HS-5 (cell line): ENCODE results near the gene ZDHHC4.

Source experiments
- DNase-seq: peaks from one replicate; pipeline ENCODE4 v3.0.0-alpha.2; 2012; ENCODE audit warnings: low read depth

Gene ZDHHC4

GRCh38 chr7:6577369-6578113 lies at the start of gene ZDHHC4:
TSS of gene ZDHHC4 (plus strand) at chr7:6577454. CDS start at chr7:6580562, 3,108 bp downstream.
- DNase-seq: peak; percentile 66

GRCh38 chr7:6528401-6529130 lies 48.7 kb upstream of the ZDHHC4 start:
- no peak for DNase-seq

GRCh38 chr7:6529643-6530042 lies 47.6 kb upstream of the ZDHHC4 start:
- no peak for DNase-seq

DNA sequence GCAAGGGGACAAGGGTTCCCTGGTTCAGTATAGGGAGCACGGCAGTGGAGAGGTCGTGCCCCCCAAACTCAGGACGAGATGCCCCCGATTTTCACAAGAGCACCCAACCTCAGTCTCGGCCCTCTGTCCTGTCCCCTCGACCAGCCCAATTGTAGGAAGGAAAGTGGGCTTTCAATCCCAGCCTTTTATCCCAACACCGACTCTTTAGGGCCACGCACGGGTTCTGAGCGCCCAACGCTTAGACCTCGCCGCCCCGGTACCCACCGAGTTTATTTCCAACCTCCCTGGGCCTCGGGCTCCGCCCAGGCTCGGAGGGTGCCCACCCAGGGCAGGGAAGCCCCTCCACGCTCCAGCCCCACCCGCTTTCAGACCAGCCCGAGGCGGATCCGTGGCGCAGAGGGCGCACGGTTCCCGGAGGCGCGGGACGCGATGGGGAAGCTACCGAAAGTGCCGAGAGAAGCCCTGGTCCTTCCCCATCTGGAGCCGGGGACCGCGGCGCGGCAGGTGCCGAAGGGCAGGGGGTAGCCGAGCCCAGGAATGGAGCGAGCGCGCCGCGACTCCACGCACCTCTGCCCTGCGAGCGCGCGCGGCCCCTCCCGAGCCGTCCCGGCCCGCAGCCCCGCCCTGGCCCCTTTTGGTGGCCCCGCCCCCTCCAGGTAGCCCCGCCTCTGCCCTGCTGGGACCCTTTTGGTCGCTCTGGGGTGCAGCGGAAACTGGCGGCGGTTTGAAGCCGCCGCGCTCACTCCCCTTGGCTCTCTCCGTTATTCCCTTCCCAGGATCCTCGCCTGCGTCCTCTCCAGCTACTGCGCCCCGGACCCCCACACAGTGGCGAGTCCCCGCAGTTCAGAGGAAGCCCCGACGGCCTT lies 46.4 kb upstream of the ZDHHC4 start:
- DNase-seq: no peak

DNA sequence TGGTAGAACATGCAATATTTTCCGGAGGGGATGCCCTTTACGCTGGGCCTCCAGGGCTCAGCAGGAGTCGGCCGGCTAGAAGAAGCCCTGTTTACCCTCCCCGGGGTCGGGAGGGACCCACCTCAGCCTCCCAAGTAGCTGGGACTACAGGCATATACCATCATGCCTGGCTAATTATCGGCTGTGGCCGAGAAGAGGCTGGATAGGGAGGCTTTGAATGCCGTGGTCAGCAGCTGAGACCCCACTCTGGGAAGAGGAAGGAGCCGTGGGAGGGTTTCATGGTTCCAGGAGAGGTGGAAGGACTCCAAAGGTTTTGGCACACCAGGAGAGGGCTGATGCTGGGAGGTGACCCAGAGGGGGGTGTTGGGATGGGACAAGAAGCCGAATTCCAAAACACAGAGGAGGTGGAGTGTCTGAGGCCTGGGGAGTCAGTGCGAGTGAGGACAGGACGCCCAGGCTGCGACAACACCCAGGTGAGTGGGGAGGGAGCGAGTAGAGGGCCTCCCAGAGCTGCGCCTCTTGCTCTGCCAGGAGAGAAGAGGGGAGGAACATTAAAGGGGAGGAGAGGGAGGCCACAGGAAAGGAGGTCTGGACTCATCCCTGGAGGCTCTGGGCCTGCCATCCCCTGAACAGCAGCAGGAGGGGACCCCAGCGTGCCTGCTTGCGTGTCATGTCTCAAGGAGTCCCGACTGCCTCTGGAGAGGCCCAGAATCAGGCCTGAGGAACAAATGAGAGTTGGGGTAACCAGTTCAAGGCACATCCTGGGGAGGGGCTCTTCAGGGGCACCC lies 45.6 kb upstream of the ZDHHC4 start:
- no peak for DNase-seq

GRCh38 chr7:6532516-6532915 lies 44.7 kb upstream of the ZDHHC4 start:
- DNase-seq: no peak

GRCh38 chr7:6533893-6534495 lies 43.3 kb upstream of the ZDHHC4 start:
- DNase-seq: no peak

DNA sequence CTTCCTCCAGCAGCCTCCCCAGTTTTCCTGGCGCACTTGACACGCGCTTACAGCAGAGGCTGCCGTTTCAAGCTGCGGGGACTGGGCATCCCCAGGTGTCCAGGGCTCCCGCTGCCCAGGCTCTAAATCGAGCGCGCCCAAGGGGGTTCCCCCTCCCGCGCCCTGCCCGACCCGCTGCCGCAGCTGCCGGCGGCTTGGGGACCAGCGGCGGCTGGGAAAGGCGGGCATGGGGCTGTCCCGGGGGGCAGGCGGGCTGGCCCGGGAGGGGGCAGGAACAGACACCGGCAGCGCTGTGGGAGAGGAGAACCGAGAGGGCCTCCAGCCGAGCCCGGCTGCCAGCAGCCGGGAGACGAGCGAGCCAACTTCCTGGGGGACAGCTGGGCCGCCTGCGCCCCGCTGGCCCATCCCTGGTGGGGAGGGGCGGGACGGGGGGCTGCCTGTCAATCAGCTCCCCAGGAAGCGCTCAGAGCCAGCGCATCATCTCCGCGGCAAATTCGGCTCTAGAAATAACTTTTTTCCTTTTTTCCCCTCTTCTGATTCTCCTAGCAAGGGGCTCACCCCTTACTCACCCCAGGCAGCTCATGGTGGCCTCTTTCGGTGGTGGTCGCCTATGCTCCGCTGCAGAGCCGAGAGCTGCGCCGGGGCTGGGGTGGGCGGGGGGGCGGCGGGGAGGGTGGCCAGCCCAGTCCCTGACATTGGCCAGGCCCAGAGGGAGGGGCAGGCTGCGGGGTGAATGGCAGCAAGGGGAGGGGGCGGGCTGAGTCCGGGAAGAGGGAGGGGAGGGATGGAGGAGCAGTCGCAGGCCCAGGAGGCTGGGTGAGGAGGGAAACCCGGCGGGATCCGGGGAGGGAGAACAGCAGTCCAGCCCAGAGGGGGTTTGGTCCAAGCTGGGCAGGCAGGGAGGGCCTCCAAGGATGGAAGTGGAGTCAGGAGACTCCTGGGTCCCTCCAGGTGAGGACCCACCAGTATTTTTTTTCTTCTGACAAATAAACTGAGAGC lies 40.7 kb upstream of the ZDHHC4 start:
- no peak for DNase-seq

GRCh38 chr7:6542368-6542767 lies 34.9 kb upstream of the ZDHHC4 start:
- no peak for DNase-seq

GRCh38 chr7:6545398-6546126 lies 31.7 kb upstream of the ZDHHC4 start:
- no peak for DNase-seq

DNA sequence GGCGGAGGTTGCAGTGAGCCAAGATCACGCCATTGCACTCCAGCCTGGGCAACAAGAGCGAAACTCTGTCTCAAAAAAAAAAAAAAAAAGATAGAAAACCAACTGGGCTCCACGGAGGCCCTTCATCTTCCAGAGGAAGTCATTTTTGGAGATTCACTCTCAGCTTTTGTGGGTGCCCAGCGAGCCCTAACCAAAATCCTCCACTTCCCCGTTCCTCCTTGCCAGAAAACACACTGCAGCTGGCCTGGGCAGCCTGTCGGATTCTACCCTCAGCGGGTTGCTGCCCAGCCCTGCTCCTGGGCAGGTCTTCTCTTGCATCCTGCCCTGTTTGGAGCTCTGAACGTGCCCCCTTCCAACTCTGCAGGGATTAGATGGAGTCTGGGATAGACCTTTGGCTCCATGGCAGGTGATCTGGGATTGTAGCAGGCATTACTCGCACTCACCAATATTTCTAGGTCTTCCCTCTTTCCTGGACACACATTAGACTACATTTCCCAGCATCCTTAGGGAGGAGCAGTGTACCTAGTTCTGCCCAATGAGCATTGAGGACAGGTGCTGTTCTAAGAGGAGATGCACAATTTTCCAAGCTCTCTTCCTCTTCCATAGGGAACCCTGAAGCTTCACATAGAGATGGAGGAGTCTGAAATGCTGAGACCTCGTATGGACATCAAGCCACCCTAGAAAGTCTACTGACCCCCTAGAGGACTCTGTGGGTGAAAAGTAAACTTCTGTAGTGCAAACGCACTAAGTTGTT lies 30.6 kb upstream of the ZDHHC4 start:
- no peak for DNase-seq

DNA sequence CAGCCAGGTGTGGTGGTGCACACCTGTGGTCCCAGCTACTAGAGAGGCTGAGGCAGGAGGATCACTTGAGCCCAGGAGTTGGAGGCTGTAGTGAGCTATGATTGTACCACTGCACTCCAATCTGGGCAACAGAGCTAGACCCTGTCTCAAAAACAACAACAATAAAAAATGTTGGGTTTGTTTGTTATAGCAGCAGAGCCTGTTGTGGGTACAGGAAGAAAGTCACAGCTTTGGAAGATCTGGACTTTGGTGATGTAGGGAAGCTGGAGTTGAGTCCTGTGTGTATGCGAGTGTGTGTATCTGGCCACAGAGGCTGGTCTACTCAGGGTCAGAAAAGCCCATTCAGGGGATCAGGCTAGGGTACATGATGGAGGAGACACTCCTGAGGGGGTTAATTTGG lies 29.9 kb upstream of the ZDHHC4 start:
- no peak for DNase-seq

DNA sequence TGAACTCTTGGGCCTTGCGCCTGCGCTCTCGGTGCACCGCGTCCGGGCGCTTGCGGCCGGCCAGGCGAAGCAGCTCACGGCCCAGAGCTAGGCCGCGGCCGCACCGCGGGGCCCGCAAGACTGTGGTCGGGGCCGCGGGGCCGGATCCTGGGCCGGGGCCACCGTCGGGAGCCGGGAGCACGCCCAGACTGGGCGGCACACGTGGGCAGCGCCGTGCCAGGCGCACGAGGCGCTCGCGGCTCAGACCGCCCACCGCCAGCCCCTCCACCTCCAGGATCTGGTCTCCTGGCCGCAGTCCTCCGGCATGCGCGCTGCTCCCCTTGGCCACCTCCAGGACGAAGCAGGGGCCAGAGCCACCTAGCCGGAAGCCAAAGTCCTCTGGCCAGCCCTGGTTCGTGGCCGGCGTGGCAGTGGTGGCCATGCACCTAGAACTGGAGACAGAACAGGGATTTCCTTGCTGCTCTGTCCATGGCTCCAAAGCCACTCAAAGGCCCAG lies 26.2 kb upstream of the ZDHHC4 start, which contains the start of gene GRID2IP:
TSS of gene GRID2IP (minus strand) at position 446 of the 496 bp plus-strand sequence. CDS start at position 421, 25 bp downstream.
- no peak for DNase-seq

GRCh38 chr7:6553448-6554044 lies 23.7 kb upstream of the ZDHHC4 start:
- DNase-seq: no peak

DNA sequence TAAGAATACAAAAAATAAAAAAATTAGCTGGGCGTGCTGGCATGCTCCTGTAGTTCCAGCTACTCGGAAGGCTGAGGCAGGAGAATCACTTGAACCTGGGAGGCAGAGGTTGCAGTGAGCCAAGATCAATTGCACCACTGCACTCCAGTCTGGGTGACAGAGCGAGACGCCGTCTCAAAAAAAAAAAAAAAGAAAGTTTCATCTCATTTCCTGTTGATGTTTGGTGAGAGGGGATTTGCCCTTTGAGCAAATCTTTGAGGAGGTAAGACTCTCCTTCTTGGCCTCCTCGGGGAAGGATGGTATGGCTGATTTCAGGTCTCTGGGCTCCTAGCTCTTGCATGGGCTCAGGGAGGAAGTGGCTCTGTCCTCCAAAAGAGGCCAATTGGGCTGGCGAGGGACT lies 22.4 kb upstream of the ZDHHC4 start:
- DNase-seq: no peak

- DNase-seq: no peak
Measured at GRCh38 chr7:6556196-6556595, 21.1 kb upstream of the ZDHHC4 start.

DNA sequence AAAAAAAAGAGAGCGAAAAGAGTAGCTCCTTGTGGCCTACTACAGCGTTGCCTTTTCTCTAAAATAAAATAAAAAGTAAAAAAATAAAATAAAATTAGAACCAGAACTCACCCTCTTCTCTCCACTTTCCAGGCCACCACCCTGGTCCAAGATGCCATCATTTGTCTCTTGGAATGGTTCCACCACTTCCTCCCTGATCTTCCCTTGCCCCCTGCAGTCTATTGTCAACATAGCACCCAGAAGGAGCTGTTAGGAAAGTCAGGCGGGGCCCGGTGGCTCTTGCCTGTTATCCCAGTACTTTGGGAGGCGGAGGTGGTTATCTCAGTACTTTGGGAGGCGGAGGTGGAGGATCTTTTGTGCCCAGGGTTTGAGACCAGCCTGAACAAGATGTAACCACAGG lies 18.4 kb upstream of the ZDHHC4 start:
- no peak for DNase-seq

- no peak for DNase-seq
Measured at GRCh38 chr7:6559896-6560295, 17.4 kb upstream of the ZDHHC4 start.
